Neural progenitor cell (in vitro differentiated cells): ENCODE results near the gene RNASE4.

Source experiments
- CTCF ChIP-seq: fragments of 200-600 bp; sonication (generic); IDR thresholded peaks from 2 replicates; pipeline ENCODE4 v1.5.1; 2017; ENCODE audit warnings: antibody characterized with exemption, mild to moderate bottlenecking
- EZH2 ChIP-seq: fragments of 200-600 bp; sonication (generic); IDR thresholded peaks from 2 replicates; pipeline ENCODE4 v1.6.1; 2017; ENCODE audit warnings: antibody characterized with exemption, mild to moderate bottlenecking, moderate library complexity
- EZH2phosphoT487 ChIP-seq: fragments of 200-600 bp; sonication (generic); IDR thresholded peaks from 2 replicates; pipeline ENCODE4 v1.6.1; 2017; ENCODE audit warnings: antibody characterized with exemption

GRCh38 chr14:20706657-20707355, 22.4 kb downstream of the RNASE4 start:
- TF ChIP-seq CTCF (no peak), EZH2phosphoT487 (no peak), EZH2 (no peak)
